HG02610 (cell line): ENCODE data around the gene ANKRD49.

Experiments used
- ATAC-seq: cut with Tn5 transposase; IDR thresholded peaks from one replicate; pipeline ENCODE4 v1.9.1; 2021; ENCODE audit warnings: mild to moderate bottlenecking, moderate library complexity; ENCODE audit not compliant: unreplicated experiment

ANKRD49 gene

GRCh38 chr11:94543695-94544645 lies 50.2 kb downstream of the ANKRD49 start, which contains the start of gene FUT4:
FUT4 (plus strand) TSS chr11:94543921; CDS start chr11:94544134, 213 bp downstream.
- peak; percentile 87 for ATAC-seq

- ATAC-seq: no peak
Observed at GRCh38 chr11:94544646-94545263, 51.0 kb downstream of the ANKRD49 start.

DNA sequence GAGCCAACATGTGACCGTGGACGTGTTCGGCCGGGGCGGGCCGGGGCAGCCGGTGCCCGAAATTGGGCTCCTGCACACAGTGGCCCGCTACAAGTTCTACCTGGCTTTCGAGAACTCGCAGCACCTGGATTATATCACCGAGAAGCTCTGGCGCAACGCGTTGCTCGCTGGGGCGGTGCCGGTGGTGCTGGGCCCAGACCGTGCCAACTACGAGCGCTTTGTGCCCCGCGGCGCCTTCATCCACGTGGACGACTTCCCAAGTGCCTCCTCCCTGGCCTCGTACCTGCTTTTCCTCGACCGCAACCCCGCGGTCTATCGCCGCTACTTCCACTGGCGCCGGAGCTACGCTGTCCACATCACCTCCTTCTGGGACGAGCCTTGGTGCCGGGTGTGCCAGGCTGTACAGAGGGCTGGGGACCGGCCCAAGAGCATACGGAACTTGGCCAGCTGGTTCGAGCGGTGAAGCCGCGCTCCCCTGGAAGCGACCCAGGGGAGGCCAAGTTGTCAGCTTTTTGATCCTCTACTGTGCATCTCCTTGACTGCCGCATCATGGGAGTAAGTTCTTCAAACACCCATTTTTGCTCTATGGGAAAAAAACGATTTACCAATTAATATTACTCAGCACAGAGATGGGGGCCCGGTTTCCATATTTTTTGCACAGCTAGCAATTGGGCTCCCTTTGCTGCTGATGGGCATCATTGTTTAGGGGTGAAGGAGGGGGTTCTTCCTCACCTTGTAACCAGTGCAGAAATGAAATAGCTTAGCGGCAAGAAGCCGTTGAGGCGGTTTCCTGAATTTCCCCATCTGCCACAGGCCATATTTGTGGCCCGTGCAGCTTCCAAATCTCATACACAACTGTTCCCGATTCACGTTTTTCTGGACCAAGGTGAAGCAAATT lies 51.7 kb downstream of the ANKRD49 start:
- no peak for ATAC-seq

GRCh38 chr11:94546162-94546470 lies 52.3 kb downstream of the ANKRD49 start:
- no peak for ATAC-seq

DNA sequence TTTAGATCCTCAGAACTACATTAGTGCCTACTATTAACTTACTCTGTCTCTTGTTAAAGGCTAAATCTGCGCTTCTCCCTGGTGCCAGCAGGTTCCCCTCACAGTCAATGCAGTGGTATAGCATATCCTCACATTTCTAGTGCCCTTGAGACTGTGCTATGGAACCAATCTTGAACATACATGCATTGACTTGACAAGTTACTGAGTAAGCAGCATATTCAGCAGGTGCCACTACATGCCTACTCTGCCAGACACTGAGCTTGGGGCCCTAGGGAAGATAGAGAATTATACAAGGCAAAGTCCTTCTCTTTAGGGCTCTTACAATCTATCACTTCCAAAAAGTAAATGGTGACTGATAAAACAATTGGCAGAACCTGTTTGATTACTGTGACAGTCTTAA lies 53.1 kb downstream of the ANKRD49 start:
- ATAC-seq: no peak

DNA sequence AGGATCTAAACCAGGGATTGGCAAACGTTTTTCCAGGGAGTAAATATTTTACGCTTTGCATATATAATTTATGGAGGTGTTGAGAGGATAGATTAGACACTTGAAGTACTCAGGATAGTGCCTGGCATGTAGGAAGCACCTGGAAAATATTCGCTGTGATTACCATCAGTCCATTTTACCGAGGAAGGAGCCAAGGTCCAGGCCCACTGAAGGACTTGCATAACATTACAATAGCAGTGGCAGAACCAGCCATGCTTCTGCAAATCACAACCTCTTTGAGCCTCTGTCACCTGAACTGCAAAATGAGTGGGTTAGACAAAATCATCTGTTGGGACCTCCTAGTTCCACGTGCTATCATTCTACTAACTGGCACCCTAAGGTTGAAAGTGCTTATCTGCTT lies 55.4 kb downstream of the ANKRD49 start:
- no peak for ATAC-seq
